Urinary bladder (tissue), 4 donors: ENCODE data around the gene TRAP1. TPM values are rescaled to one million over a fixed set of nuclear protein-coding genes. Genes with fewer than 3 reads are reported as not detected.

Experiments used
- DNase-seq: peaks from one replicate; pipeline ENCODE4 v3.0.0-alpha.2; 2015; ENCODE audit errors: extremely low spot score
- H3K27ac ChIP-seq: one replicate; pipeline ENCODE4 v1.5.1; 2013; ENCODE audit warnings: low read depth, mild to moderate bottlenecking, moderate library complexity
- H3K36me3 ChIP-seq: one replicate; pipeline ENCODE4 v1.6.1; 2013; ENCODE audit warnings: mild to moderate bottlenecking, moderate library complexity; ENCODE audit not compliant: insufficient read depth
- H3K4me1 ChIP-seq: one replicate; pipeline ENCODE4 v1.6.1; 2013; ENCODE audit warnings: mild to moderate bottlenecking, moderate library complexity; ENCODE audit not compliant: insufficient read depth
- H3K4me3 ChIP-seq: one replicate; pipeline ENCODE4 v1.5.1; 2013; ENCODE audit warnings: low read depth, low read length
- WGBS: extraction: QIAGEN DNeasy Blood & Tissue Kit; methylation state at CpG from one replicate; pipeline ENCODE4 v1.1.7; 2013; 5-methylcytosine and 5-hydroxymethylcytosine counted together
- polyA plus RNA-seq: library from polyadenylated mRNA; stranded (reverse); fragments of 200-250 nt; gene quantifications from one replicate; pipeline ENCODE4 v1.2.3, GENCODE V29; 2013
- total RNA-seq: library from RNA; depleted of rRNA; stranded (reverse); fragments of >200 nt; gene quantifications from one replicate; pipeline ENCODE4 v1.2.3, GENCODE V29; 2014
- donor health status: healthy with polysubstance abuse.
- donor health status: healthy.

The TRAP1 gene
- total and polyA plus RNA-seq, 2 donors: 43.1 to 64.1 TPM

DNA sequence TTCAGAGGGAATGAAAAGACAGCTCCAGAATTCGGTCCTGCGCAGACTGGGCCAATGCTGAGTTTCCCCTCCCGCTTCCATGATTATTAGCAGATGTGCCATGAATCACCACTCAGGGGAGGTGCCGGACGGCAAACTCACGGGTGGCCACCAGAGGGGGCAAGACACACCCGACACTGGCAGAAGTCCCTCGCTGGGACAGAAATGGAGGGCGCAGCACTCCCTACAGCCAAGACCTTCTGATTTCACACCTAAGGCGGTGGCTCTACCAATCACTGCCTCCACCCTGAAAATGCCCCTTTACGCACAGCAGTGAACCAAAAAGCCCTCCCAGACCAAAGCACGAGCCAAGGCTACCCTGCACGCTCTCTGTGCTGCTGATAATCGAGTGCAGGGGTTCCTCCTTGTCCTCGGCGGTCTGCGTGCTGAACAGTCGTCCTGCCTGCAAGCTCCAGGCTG is 26.8 kb downstream of the TRAP1 start:
- no peaks in the 10 kb centered on the region for H3K36me3 ChIP-seq
- WGBS: 13% methylated on average over 18 of the region's 18 CpGs
- H3K4me1 ChIP-seq: no peaks in the 10 kb centered on the region
- H3K27ac ChIP-seq: no peak overlapping the region
- H3K4me3 ChIP-seq: no peak overlapping the region
- DNase-seq: peak; percentile 78

DNA sequence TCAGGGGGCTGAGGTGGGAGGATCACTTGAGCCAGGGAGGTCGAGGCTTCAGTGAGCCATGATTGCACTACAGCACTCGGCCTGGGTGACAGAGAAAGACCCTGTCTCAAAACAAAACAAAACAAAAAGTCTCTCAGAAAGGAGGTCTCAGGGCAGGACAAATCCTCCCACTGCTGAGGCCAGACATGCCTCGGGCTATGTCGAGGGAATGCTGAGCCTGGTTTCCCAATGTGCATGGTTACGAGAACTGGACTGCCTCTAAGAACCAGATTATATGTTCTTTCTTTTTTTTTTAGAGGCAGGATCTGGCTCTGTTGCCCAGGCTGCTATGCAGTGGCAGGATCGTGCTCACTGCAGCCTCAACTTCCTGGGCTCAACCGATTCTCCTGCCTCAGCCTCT is 27.6 kb downstream of the TRAP1 start:
- no peak overlapping the region for H3K27ac ChIP-seq
- no peak for DNase-seq
- WGBS: 91% methylated on average over 7 of the region's 7 CpGs
- no peaks in the 10 kb centered on the region for H3K4me1 ChIP-seq
- no peak overlapping the region for H3K4me3 ChIP-seq
- no peaks in the 10 kb centered on the region for H3K36me3 ChIP-seq

DNA sequence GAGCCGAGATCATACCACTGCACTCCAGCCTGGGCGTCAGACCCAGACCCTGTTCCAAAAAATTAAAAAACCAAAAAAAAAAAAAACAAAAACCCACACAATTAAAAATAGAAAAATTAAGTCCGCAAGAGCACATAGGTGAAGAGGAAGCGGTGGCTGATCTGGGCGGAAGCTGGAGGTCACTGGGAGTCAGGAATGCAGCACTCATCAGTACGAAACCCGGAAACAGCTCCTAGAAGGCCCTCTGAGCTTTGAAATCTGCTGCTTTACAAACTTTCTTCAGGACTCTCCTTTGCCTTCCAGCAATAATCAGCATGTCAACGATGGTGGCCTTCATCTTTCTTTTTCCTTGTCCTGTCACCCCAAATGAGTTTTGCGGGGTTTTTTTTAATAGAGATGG is 29.5 kb downstream of the TRAP1 start:
- no peaks in the 10 kb centered on the region for H3K36me3 ChIP-seq
- no peak overlapping the region for H3K27ac ChIP-seq
- H3K4me3 ChIP-seq: no peak overlapping the region
- no peak for DNase-seq
- 88% methylated on average over 9 of the region's 9 CpGs for WGBS
- H3K4me1 ChIP-seq: no peaks in the 10 kb centered on the region

DNA sequence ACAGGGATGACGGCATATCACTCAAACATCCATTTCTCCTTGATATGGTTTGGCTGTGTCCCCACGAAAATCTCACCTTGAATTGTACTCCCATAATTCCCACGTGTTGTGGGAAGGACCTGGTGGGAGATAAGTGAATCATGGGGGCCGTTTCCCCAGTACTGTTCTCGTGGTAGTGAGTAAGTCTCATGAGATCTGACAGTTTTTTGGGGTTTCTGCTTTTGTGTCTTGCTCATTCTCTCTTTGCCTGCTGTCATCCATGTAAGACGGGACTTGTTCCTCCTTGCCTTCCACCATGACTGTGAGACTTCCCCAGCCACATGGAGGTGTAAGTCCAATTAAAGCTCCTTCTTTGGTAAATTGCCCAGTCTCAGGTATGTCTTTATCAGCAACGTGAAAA is 30.3 kb downstream of the TRAP1 start:
- WGBS: 91% methylated on average over 7 of the region's 7 CpGs
- Histone ChIP-seq H3K4me3 (no peak overlapping the region), H3K4me1 (no peaks in the 10 kb centered on the region), H3K36me3 (no peaks in the 10 kb centered on the region), H3K27ac (no peak overlapping the region)
- no peak for DNase-seq

DNA sequence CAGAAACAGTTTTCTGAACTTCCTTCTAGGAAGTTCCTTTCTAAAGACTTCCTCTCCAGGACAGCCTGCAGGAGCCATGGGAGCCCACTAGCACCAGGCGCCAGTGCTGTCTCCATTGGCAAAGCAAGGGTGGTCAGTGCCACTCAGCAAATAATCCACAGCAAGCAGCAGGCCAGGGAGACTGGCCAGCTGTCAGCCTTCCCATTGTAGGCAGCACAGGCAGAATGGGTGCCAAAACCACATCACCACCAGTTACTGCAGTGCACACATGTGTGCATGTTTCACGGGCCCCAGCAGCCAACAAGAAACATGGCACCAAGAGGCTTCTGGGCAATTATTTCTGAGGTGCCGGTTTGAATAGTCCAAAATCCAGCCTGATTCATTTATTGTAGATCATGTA is 36.1 kb downstream of the TRAP1 start:
- H3K27ac ChIP-seq: no peak overlapping the region
- DNase-seq: no peak
- H3K36me3 ChIP-seq: no peaks in the 10 kb centered on the region
- WGBS: 91% methylated on average over 3 of the region's 3 CpGs
- no peak overlapping the region for H3K4me3 ChIP-seq
- no peaks in the 10 kb centered on the region for H3K4me1 ChIP-seq

DNA sequence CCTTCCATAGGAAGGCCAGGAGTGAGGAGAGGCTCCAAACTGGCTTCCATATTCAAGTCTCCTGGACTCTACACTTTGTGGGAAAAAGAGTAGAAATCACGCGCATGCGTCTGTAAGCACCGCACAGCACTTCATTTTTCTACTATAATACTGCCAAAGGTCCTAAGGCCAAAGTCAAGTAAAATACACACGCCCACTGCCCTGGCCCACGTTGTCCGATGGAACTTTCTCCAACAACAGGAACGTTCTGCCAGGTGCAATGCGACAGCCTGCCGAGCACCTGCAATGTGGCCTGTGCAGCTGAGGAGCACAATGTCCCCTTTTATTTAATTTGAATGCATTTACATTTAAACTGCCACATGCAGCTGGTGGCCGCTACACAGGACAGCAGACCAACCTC is 39.3 kb downstream of the TRAP1 start:
- H3K4me3 ChIP-seq: no peak overlapping the region
- no peaks in the 10 kb centered on the region for H3K36me3 ChIP-seq
- DNase-seq: no peak
- no peak overlapping the region for H3K27ac ChIP-seq
- WGBS: 95% methylated on average over 11 of the region's 11 CpGs
- no peaks in the 10 kb centered on the region for H3K4me1 ChIP-seq

DNA sequence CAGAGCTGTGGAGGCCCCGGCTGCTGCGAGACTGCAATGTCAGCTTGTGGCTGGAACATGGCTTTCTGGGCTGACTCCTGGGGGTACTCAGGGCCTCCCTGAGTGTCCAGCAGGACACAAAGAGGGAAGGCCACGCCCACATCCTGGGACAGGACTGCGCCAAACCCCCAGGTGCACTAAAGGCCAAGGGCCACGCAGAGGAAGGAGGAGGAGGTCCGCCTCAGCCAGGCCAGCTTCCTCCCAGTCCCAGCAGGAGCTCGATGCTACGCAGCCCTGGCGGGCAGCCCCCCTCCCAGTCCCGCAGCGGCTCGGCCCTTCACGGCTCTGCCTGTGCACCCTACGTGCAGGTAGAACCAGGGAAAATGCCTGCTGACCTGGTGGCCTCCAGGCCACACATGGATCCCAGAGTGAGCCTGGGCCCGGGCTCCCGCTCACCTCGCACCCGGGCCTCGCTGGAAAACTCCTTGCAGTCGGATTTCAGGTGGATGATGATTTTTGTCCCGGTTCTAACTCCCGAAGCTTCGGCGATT is 41.7 kb downstream of the TRAP1 start:
- Histone ChIP-seq H3K27ac (no peak overlapping the region), H3K4me1 (no peaks in the 10 kb centered on the region), H3K36me3 (no peaks in the 10 kb centered on the region), H3K4me3 (no peak overlapping the region)
- 88% methylated on average over 24 of the region's 24 CpGs for WGBS
- no peak for DNase-seq

DNA sequence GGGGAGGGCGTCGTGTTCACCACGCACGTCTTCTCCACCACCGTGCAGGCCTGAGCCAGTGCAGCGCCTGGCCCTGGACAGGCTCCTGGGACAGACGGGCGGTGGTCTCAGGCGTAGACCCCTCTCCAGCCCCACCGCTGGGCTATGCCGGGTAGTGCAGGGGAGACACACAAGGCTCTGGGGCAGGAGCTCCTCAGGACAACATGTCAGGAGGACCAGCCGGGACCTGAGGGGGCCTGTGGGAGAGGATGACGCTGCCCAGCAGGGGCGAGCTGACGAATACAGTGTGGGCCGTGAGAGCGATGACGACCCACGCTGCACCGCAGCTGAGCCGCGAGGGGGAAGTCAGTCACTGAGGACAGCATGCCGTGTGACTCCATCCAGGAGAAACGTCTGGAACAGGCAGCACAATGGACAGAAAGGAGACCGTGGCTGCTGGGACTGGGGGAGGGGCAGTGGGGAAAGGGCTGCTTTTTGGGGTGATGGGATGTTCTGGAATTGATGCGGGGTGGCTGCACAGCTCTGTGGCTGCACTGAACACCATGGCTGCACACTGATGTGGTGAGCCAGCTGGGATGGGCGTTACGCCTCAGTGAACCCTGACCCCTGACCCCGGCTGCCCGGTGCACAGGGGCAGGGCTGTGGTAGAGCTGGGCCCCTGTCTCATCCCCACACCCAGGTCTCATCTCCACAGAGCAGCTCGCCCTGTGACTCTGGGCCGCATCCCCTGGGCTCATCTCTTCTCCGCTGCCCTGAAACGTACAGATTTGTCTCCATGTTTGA is 42.6 kb downstream of the TRAP1 start:
- Histone ChIP-seq H3K4me3 (no peak overlapping the region), H3K4me1 (no peaks in the 10 kb centered on the region), H3K27ac (no peak overlapping the region), H3K36me3 (no peaks in the 10 kb centered on the region)
- DNase-seq: no peak
- WGBS: 92% methylated on average over 34 of the region's 34 CpGs

DNA sequence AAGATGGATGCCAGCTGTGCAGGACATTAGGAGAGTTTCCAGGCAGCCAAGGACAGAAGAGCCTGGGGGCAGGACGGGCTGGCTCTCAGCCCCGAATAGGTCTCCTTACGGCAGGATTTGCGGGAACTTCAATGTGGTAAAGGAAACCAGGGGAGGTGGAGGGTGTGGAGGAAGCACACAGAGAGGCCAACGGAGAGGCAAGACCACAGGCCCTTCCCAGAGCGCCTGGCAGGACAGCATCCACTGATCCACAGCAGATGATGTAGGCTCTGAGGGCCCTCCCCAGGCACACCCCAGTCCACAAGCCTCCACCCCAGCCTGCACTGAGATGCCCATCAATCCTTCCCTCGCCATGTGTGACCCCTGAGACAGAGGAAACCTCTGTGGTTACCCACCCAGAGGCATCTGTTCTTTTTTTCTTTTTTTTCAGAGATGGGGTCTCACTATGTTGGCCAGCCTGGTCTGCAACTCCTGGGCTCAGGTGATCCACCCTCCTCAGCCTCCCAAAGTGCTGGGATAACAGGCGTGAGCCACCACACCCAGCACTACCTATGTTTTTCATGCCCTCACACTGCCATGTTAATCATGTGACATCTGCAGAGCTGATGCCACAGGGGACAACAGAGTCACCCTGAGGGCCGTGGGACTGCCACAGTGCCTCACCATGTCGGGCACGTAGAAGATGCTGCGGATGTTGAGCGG is 43.5 kb downstream of the TRAP1 start:
- 92% methylated on average over 13 of the region's 13 CpGs for WGBS
- Histone ChIP-seq H3K4me1 (no peaks in the 10 kb centered on the region), H3K36me3 (no peaks in the 10 kb centered on the region), H3K4me3 (no peak overlapping the region), H3K27ac (no peak overlapping the region)
- no peak for DNase-seq

DNA sequence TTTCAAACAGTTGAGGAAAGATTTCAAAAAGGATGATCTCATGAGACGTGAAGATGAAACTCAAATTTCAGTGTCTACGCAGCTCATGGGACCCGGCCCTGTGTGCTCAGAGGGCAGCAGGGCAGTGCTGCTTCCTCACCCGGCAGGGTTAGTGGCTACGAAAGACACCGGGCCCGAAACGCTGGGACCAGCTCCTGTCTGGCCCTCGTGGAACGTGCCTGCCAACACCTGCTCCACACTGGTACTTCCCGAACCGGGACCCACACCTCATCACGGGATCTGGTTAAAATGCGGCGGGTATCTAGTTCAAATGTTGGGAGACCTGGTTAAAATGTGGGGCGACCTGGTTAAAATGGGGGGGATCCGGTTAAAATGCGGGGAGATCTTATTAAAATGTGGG is 44.1 kb downstream of the TRAP1 start:
- Histone ChIP-seq H3K4me3 (no peak overlapping the region), H3K36me3 (no peaks in the 10 kb centered on the region), H3K4me1 (no peaks in the 10 kb centered on the region), H3K27ac (no peak overlapping the region)
- DNase-seq: no peak
- 95% methylated on average over 18 of the region's 18 CpGs for WGBS

DNA sequence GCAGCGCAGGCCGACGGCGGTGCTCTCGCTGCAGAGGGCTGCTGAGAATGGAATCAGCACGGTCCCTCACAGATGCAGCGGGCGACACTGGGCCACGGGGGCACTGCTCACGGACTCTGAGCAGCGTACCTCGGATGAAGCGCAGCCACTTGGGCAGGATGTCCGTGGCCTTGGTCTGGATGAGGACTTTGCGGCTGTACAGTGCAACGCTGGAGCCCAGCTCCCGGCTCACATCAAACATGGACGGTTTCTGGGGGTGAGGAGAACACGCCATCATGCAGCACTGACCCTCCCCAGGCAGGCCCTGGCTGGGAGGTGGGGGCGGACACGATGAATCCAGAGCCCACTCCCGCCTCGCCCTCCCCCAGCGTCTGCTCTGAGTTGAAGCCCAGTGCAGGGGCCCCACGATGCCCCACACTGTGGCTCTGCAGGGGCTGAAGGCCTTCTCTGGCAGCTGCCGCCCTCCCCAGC is 44.7 kb downstream of the TRAP1 start:
- H3K27ac ChIP-seq: no peak overlapping the region
- 96% methylated on average over 26 of the region's 26 CpGs for WGBS
- H3K36me3 ChIP-seq: no peaks in the 10 kb centered on the region
- H3K4me3 ChIP-seq: no peak overlapping the region
- DNase-seq: no peak
- H3K4me1 ChIP-seq: no peaks in the 10 kb centered on the region

DNA sequence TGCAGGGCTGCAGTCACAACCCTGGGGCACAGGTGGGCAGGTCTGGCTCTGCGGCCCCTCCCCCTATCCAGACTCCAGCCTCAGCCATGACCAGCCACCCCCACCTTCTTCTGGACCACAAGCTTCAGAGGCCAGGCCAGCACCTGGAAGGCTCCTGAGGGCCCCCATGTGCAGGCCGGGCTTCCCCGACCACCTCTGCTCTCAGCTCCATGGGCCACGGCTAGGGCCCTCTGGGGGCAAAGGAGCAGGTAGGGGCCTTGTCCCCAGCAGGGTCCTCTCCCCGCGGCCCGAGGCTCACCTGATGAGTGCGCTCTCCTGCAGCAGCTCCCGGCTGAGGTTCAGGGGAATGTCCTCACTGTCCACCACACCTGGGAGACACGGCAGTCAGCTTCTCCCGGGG is 45.9 kb downstream of the TRAP1 start:
- WGBS: 94% methylated on average over 11 of the region's 11 CpGs
- no peak for DNase-seq

DNA sequence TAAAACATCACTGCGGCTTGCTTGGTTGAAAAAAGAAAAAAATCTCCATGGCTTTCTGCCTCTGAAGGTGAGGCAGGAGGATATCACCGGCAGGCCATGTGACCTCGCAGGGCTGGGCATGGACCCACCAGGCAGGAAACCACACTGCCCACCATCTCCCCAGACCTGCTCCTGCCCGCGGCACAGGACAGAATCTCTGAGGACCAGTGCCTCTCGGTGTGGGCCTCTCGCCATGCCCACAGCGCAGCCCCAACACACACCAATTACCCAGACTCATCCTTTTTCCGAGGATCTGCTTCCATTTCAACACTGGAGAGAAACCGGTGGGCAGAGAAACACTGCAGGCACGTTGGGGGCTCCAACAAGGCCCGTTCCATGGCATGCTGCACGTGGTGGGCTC is 46.6 kb downstream of the TRAP1 start:
- no peak for DNase-seq
- Histone ChIP-seq H3K4me1 (no peaks in the 10 kb centered on the region), H3K27ac (no peak overlapping the region), H3K36me3 (no peaks in the 10 kb centered on the region), H3K4me3 (no peak overlapping the region)
- WGBS: 89% methylated on average over 13 of the region's 13 CpGs

More for the DNA sequence above, 45.9 kb downstream of the TRAP1 start:
- Histone ChIP-seq H3K27ac (no peak overlapping the region), H3K4me1 (no peaks in the 10 kb centered on the region), H3K4me3 (no peak overlapping the region), H3K36me3 (no peaks in the 10 kb centered on the region)

DNA sequence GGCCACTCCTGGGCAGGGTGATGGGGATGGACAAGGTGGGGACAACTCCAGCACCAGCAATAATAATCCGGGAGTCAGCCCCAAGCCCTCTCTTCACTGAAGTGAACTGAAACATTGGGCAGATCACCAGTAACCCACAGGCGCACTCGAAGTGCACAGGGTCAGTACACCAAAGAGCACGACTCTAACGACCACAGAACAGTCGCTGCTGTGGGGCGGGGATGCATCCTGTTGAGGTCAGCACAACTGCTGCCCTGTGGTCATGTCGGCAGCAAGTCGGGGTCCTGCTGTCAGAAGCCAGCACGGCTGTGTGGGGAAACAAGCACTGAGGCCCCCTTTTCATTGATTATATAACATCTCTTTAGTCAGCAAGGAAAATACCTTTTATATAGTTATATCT is 48.2 kb downstream of the TRAP1 start:
- H3K4me3 ChIP-seq: no peak overlapping the region
- no peak for DNase-seq
- WGBS: 89% methylated on average over 10 of the region's 10 CpGs
- no peak overlapping the region for H3K27ac ChIP-seq
- H3K4me1 ChIP-seq: no peaks in the 10 kb centered on the region
- peaks cover 2% of the 10 kb centered on the region for H3K36me3 ChIP-seq
